H1 (cell line): ENCODE results near the gene LEFTY2. TPM values are rescaled to one million over a fixed set of nuclear protein-coding genes. Genes with fewer than 3 reads are reported as not detected.

Source experiments
- CTCF ChIA-PET: fragments of 300-600 bp; sonication (Branson Sonifier 250); formaldehyde crosslinking; loops from one replicate; lab custom pipeline; 2021; ENCODE audit not compliant: partially characterized antibody; lab: Charles Lee
- POLR2A ChIA-PET: fragments of 300-600 bp; sonication (Branson Sonifier 250); formaldehyde crosslinking; loops from one replicate; lab custom pipeline; 2021; ENCODE audit warnings: inconsistent platforms; ENCODE audit not compliant: partially characterized antibody; lab: Charles Lee
- DNase-seq, 2 experiments: peaks; one replicate each; pipeline versions ENCODE4 v3.0.0 to v3.0.0-alpha.2; 2010 to 2022; ENCODE audit warnings: low spot score in 2 of 2, low read depth in 1 of 2, mixed read lengths in 1 of 2
- FAIRE-seq: peaks from 2 replicates; lab custom pipeline; 2011; peaks lifted over from hg19 to GRCh38; lab: Jason Lieb, UNC
- H2AFZ ChIP-seq: 2 replicates; pipeline ENCODE4 v1.8.1; 2012; ENCODE audit warnings: low read length, inconsistent platforms
- H2AK5ac ChIP-seq: 2 replicates; pipeline ENCODE4 v1.6.1; 2013; ENCODE audit warnings: low read depth, low read length
- H2BK120ac ChIP-seq: replicated peaks from 2 replicates; pipeline ENCODE3; 2013; ENCODE audit warnings: low read depth, low read length, inconsistent platforms
- H2BK12ac ChIP-seq: 2 replicates; pipeline ENCODE4 v1.6.1; 2013; ENCODE audit warnings: low read depth, low read length
- H2BK15ac ChIP-seq: 2 replicates; pipeline ENCODE4 v1.6.1; 2013; ENCODE audit warnings: low read length
- H2BK20ac ChIP-seq: 2 replicates; pipeline ENCODE4 v1.6.1; 2013; ENCODE audit warnings: low read length
- H2BK5ac ChIP-seq: 2 replicates; pipeline ENCODE4 v1.6.1; 2013; ENCODE audit warnings: low read depth, low read length
- H3K14ac ChIP-seq: 2 replicates; pipeline ENCODE4 v1.6.1; 2013; ENCODE audit warnings: inconsistent platforms; ENCODE audit not compliant: insufficient read length
- H3K18ac ChIP-seq: 2 replicates; pipeline ENCODE4 v1.6.1; 2013; ENCODE audit warnings: low read length; ENCODE audit errors: extremely low read depth
- H3K23ac ChIP-seq: 2 replicates; pipeline ENCODE4 v1.6.1; 2013; ENCODE audit warnings: inconsistent platforms; ENCODE audit not compliant: insufficient read length
- H3K23me2 ChIP-seq: 2 replicates; pipeline ENCODE4 v1.6.1; 2013; ENCODE audit warnings: low read depth, low read length
- H3K27ac ChIP-seq: 2 replicates; pipeline ENCODE4 v1.6.1; 2011; ENCODE audit warnings: low read depth, low read length, inconsistent platforms
- H3K27me3 ChIP-seq, 4 experiments: replicated peaks in 1 of 4; 1 replicate in 1 of 4; 2 replicates in 3 of 4; pipeline versions ENCODE4 v1.6.1 to v1.8.1; 2011 to 2013; ENCODE audit warnings: low read length in 3 of 4, mild to moderate bottlenecking in 3 of 4, inconsistent platforms in 2 of 4, mixed read lengths in 2 of 4, moderate library complexity in 1 of 4; ENCODE audit not compliant: control insufficient read depth in 3 of 4, insufficient read depth in 3 of 4; ENCODE audit errors: extremely low read depth in 1 of 4
- H3K36me3 ChIP-seq, 4 experiments: 2 replicates each; pipeline versions ENCODE4 v1.6.1 to v1.8.1; 2011 to 2013; ENCODE audit warnings: mild to moderate bottlenecking in 4 of 4, low read length in 3 of 4, moderate library complexity in 2 of 4, control low read depth in 1 of 4, inconsistent platforms in 1 of 4; ENCODE audit not compliant: insufficient read depth in 4 of 4, control insufficient read depth in 2 of 4
- H3K4ac ChIP-seq: replicated peaks from 2 replicates; pipeline ENCODE3; 2013; ENCODE audit warnings: low read length, low read depth, mixed read lengths, inconsistent platforms; ENCODE audit not compliant: insufficient read length
- H3K4me1 ChIP-seq, 4 experiments: replicated peaks in 1 of 4; 1 replicate in 1 of 4; 2 replicates in 3 of 4; pipeline versions ENCODE4 v1.6.1 to v1.8.1; 2011 to 2013; ENCODE audit warnings: low read length in 3 of 4, inconsistent platforms in 2 of 4, mixed read lengths in 1 of 4; ENCODE audit not compliant: insufficient read depth in 4 of 4, control insufficient read depth in 3 of 4
- H3K4me2 ChIP-seq, 2 experiments: 2 replicates each; pipeline versions ENCODE4 v1.6.1 to v1.8.1; 2011 to 2013; ENCODE audit warnings: low read depth in 2 of 2, low read length in 2 of 2, control low read depth in 1 of 2, inconsistent platforms in 1 of 2, mild to moderate bottlenecking in 1 of 2; ENCODE audit not compliant: insufficient read depth in 1 of 2
- H3K4me3 ChIP-seq, 4 experiments: fragments of 200-600, 300-600 bp in 1 of 4; sonication (generic), shearing (Covaris generic), sonication (Bioruptor Twin) in 1 of 4; 2 replicates each; pipeline versions ENCODE4 v1.5.1 to v1.8.1; 2011 to 2016; ENCODE audit warnings: low read length in 4 of 4, low read depth in 3 of 4, control low read depth in 2 of 4, inconsistent platforms in 2 of 4, mild to moderate bottlenecking in 2 of 4, mixed read lengths in 1 of 4, moderate library complexity in 1 of 4; ENCODE audit not compliant: insufficient read depth in 2 of 4; ENCODE audit errors: extremely low read depth in 1 of 4
- H3K56ac ChIP-seq: replicated peaks from 2 replicates; pipeline ENCODE3; 2013; ENCODE audit warnings: low read depth, mild to moderate bottlenecking, mixed read lengths, low read length, inconsistent platforms; ENCODE audit not compliant: insufficient read length
- H3K79me1 ChIP-seq: 2 replicates; pipeline ENCODE4 v1.6.1; 2013; ENCODE audit warnings: low read depth, low read length, control low read depth
- H3K79me2 ChIP-seq, 2 experiments: 2 replicates each; pipeline versions ENCODE4 v1.6.1 to v1.8.1; 2012 to 2013; ENCODE audit warnings: low read length in 2 of 2, mild to moderate bottlenecking in 2 of 2, inconsistent platforms in 1 of 2; ENCODE audit not compliant: insufficient read depth in 2 of 2, control insufficient read depth in 1 of 2
- H3K9ac ChIP-seq, 4 experiments: replicated peaks in 1 of 4; 1 replicate in 1 of 4; 2 replicates in 3 of 4; pipeline versions ENCODE4 v1.6.1 to v1.8.1; 2011 to 2013; ENCODE audit warnings: low read depth in 3 of 4, low read length in 3 of 4, control low read depth in 2 of 4, mild to moderate bottlenecking in 2 of 4, moderate library complexity in 2 of 4, inconsistent platforms in 1 of 4; ENCODE audit errors: extremely low read depth in 1 of 4
- H3K9me3 ChIP-seq, 2 experiments: 2 replicates each; pipeline versions ENCODE4 v1.6.1 to v1.8.1; 2012 to 2013; ENCODE audit warnings: mild to moderate bottlenecking in 2 of 2, moderate library complexity in 2 of 2, control low read depth in 1 of 2, inconsistent platforms in 1 of 2, low read depth in 1 of 2, low read length in 1 of 2, mixed read lengths in 1 of 2; ENCODE audit not compliant: insufficient read depth in 2 of 2
- H4K20me1 ChIP-seq, 2 experiments: replicated peaks in 1 of 2; 2 replicates each; pipeline versions ENCODE3 to v1.8.1; 2011 to 2013; ENCODE audit warnings: inconsistent platforms in 2 of 2, low read length in 2 of 2, mild to moderate bottlenecking in 1 of 2; ENCODE audit not compliant: insufficient read depth in 2 of 2, control insufficient read depth in 1 of 2
- H4K5ac ChIP-seq: 2 replicates; pipeline ENCODE4 v1.6.1; 2013; ENCODE audit warnings: low read length, low read depth, mixed read lengths, inconsistent platforms; ENCODE audit not compliant: insufficient read length
- H4K8ac ChIP-seq: 2 replicates; pipeline ENCODE4 v1.8.0; 2013; ENCODE audit warnings: mild to moderate bottlenecking, moderate library complexity, low read length, inconsistent platforms; ENCODE audit not compliant: insufficient read depth; ENCODE audit errors: extremely low read depth
- H4K91ac ChIP-seq: replicated peaks from 2 replicates; pipeline ENCODE3; 2013; ENCODE audit warnings: low read length, mixed read lengths, inconsistent platforms; ENCODE audit not compliant: insufficient read length
- BCL11A ChIP-seq, 2 experiments: IDR thresholded peaks; one replicate each; pipeline ENCODE4 v1.6.1; 2011; ENCODE audit warnings: low read depth in 2 of 2, low read length in 2 of 2, mild to moderate bottlenecking in 2 of 2
- CBX8 ChIP-seq: fragments of 300-800, 300-1000 bp; sonication (generic); IDR thresholded peaks from 2 replicates; pipeline ENCODE4 v1.7.1; 2016; ENCODE audit warnings: low read depth, low read length, borderline replicate concordance
- CHD1 ChIP-seq: IDR thresholded peaks from 2 replicates; pipeline ENCODE4 v1.6.1; 2012; ENCODE audit warnings: low read depth, low read length, improper control_type of control experiment
- CREB1 ChIP-seq: IDR thresholded peaks from 2 replicates; pipeline ENCODE4 v1.6.1; 2012; ENCODE audit warnings: inconsistent platforms
- JUND ChIP-seq: IDR thresholded peaks from 2 replicates; pipeline ENCODE4 v1.6.1; 2011; ENCODE audit warnings: mild to moderate bottlenecking, improper control_type of control experiment, low read length
- KDM5A ChIP-seq: fragments of 200-600 bp; IDR thresholded peaks from 2 replicates; pipeline ENCODE4 v1.7.1; 2012; ENCODE audit warnings: mild to moderate bottlenecking, low read length, inconsistent platforms, mixed read lengths
- RXRA ChIP-seq: IDR thresholded peaks from 2 replicates; pipeline ENCODE4 v1.6.1; 2011; ENCODE audit warnings: low read depth, mild to moderate bottlenecking, low read length, moderate library complexity; ENCODE audit not compliant: insufficient read depth
- WGBS, 2 experiments: shearing (Covaris generic) in 1 of 2; methylation state at CpG; one replicate each; pipeline versions ENCODE4 v1.1.6 to v1.1.7; 2013 to 2015; ENCODE audit warnings: low lambda C conversion rate in 2 of 2, mixed read lengths in 2 of 2, inconsistent platforms in 1 of 2, low coverage in 1 of 2, missing lambda C conversion rate in 1 of 2; ENCODE audit not compliant: insufficient replicate concordance in 2 of 2, insufficient coverage in 1 of 2, insufficient read length in 1 of 2; ENCODE audit errors: extremely low coverage in 1 of 2, missing lambda C conversion rate in 1 of 2; 5-methylcytosine and 5-hydroxymethylcytosine counted together
- polyA plus RNA-seq, 7 experiments: library from polyadenylated mRNA; depleted of rRNA in 3 of 7; stranded (reverse) in 5 of 7; unstranded in 2 of 7; fragments of >200 nt in 5 of 7; fragments of 200-250 nt in 2 of 7; gene quantifications; 1 replicate in 5 of 7; 2 replicates in 1 of 7; 4 replicates in 1 of 7; pipeline versions ENCODE4 v1.2.1 to v1.2.3, GENCODE V29; 2011 to 2013; ENCODE audit warnings: missing spikeins in 2 of 7, mixed read lengths in 2 of 7
- total RNA-seq: library from RNA; stranded (reverse); fragmentation: NEBNext Ultra II Directional; extraction: Animal tissue kit (Norgen Biotek cat#: 25700); gene quantifications from 2 replicates; pipeline ENCODE4 v1.2.1, GENCODE V29; 2021

Gene LEFTY2
- total and polyA plus RNA-seq, 2 of the 8 experiments (the other 6 are each of a cell fraction or from before 2014, with no cell fraction given), result 2.6 to 4.3 TPM

DNA sequence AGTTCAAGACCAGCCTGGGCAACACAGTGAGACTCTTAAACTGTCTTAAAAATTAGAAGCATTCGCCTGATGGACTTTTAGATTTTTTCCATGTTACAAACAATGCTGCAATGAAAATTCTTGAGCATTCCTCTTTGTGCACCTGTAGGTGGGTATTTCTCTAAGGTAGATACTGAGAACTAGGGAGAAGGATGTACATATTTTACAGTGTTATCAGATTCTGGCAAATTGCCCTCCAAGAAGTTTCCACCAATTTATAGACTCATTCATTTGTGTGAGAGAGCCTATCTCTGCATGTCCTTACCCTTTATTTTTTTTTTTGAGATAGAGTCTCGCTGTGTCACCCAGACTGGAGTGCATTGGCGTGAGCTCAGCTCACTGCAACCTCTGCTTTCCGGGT, 12.3 kb upstream of the LEFTY2 start:
- H4K8ac ChIP-seq, result no peak overlapping the region
- H3K9me3 ChIP-seq, result no peaks in the 10 kb centered on the region
- H3K18ac ChIP-seq, result no peak overlapping the region
- no peaks in the 10 kb centered on the region for H3K36me3 ChIP-seq
- H4K91ac ChIP-seq, result no peak overlapping the region
- ChIA-PET POLR2A (no interaction called here), CTCF (interaction anchor here (0.7 kb wide), 1 partner anchor 9 kb away, joined by 3 read pairs; no protein-coding TSS in a partner anchor)
- no peak overlapping the region for H3K4me2 ChIP-seq
- no peak overlapping the region for H2AK5ac ChIP-seq
- no peak overlapping the region for H3K4ac ChIP-seq
- WGBS, 2 experiments, result 91% methylated on average over 4 of the region's 4 CpGs; no CpG with 5 or more reads in 1 of the 2 experiments
- no peak for DNase-seq
- no peak overlapping the region for H2BK15ac ChIP-seq
- no peak overlapping the region for H4K5ac ChIP-seq
- peaks cover 0 to 3% (median 3%) of the 10 kb centered on the region in 4 experiments; a peak in 3 of 7 replicates for H3K27me3 ChIP-seq
- no peak overlapping the region for H3K9ac ChIP-seq
- no peak overlapping the region for H3K56ac ChIP-seq
- H3K27ac ChIP-seq, result no peak overlapping the region
- peaks cover 0 to 6% (median 3%) of the 10 kb centered on the region in 4 experiments; a peak in 6 of 7 replicates for H3K4me1 ChIP-seq
- no peaks in the 10 kb centered on the region for H4K20me1 ChIP-seq
- H2BK20ac ChIP-seq, result no peak overlapping the region
- H3K79me2 ChIP-seq, result no peaks in the 10 kb centered on the region
- no peak overlapping the region for H2BK12ac ChIP-seq
- H3K23ac ChIP-seq, result no peak overlapping the region
- H2AFZ ChIP-seq, result no peak overlapping the region
- TF ChIP-seq JUND (no peak), CREB1 (no peak), RXRA (no peak), KDM5A (no peak), CBX8 (no peak), BCL11A (IDR thresholded peaks at IDR 0.05; ENCODE audit: low read depth in 2 of 2, low read length in 2 of 2) (no peak), CHD1 (no peak)
- H2BK5ac ChIP-seq, result no peak overlapping the region
- no peak overlapping the region for H3K4me3 ChIP-seq
- no peak for FAIRE-seq
- no peak overlapping the region for H3K14ac ChIP-seq
- H3K23me2 ChIP-seq, result no peaks in the 10 kb centered on the region
- no peak overlapping the region for H2BK120ac ChIP-seq
- H3K79me1 ChIP-seq, result no peaks in the 10 kb centered on the region
